ENCODE results near the gene DTNA.

GRCh38 chr18:34741401-34741800 is 31.3 kb downstream of the DTNA start:
- TF ChIP-seq, protein P1, sequence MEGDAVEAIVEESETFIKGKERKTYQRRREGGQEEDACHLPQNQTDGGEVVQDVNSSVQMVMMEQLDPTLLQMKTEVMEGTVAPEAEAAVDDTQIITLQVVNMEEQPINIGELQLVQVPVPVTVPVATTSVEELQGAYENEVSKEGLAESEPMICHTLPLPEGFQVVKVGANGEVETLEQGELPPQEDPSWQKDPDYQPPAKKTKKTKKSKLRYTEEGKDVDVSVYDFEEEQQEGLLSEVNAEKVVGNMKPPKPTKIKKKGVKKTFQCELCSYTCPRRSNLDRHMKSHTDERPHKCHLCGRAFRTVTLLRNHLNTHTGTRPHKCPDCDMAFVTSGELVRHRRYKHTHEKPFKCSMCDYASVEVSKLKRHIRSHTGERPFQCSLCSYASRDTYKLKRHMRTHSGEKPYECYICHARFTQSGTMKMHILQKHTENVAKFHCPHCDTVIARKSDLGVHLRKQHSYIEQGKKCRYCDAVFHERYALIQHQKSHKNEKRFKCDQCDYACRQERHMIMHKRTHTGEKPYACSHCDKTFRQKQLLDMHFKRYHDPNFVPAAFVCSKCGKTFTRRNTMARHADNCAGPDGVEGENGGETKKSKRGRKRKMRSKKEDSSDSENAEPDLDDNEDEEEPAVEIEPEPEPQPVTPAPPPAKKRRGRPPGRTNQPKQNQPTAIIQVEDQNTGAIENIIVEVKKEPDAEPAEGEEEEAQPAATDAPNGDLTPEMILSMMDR (IDR thresholded peaks at IDR 0.05): no peak
- TF ChIP-seq POLR2AphosphoS5 (IDR thresholded peaks at IDR 0.05): no peak
- TF ChIP-seq POLR2A (IDR thresholded peaks at IDR 0.05): no peak
